Esophagus muscularis mucosa (tissue), 4 donors: ENCODE data around the gene ARHGEF2. TPM values are rescaled to one million over a fixed set of nuclear protein-coding genes. Genes with fewer than 3 reads are reported as not detected.
A peak's percentile ranks its signal among the peaks of the same experiment; 100 is the strongest.

ENCODE experiments used
- DNase-seq: peaks from one replicate; pipeline ENCODE4 v3.0.0-alpha.2; 2017; ENCODE audit errors: extremely low spot score
- H3K27ac ChIP-seq, 4 donors: fragments of 200-600 bp; sonication (generic); replicated peaks in 1 of 4; 1 replicate in 3 of 4; 2 replicates in 1 of 4; pipeline ENCODE4 v1.5.1; 2016 to 2019; ENCODE audit warnings: mild to moderate bottlenecking in 1 of 4
- H3K27me3 ChIP-seq, 4 donors: fragments of 200-600 bp; sonication (generic); one replicate each; pipeline versions ENCODE4 v1.5.1 to v1.6.0; 2016 to 2019
- H3K36me3 ChIP-seq, 4 donors: fragments of 200-600 bp; sonication (generic); one replicate each; pipeline ENCODE4 v1.5.1; 2016 to 2019
- H3K4me1 ChIP-seq, 4 donors: fragments of 200-600 bp; sonication (generic); one replicate each; pipeline ENCODE4 v1.5.1; 2016 to 2019
- H3K4me3 ChIP-seq, 4 donors: fragments of 200-600 bp; sonication (generic); 1 replicate in 2 of 4; 2 replicates in 2 of 4; pipeline ENCODE4 v1.5.1; 2016 to 2019; ENCODE audit warnings: mild to moderate bottlenecking in 4 of 4, moderate library complexity in 1 of 4
- H3K9me3 ChIP-seq, 4 donors: fragments of 200-600 bp; sonication (generic); 1 replicate in 3 of 4; 2 replicates in 1 of 4; pipeline ENCODE4 v1.5.1; 2016 to 2019
- EP300 ChIP-seq: sonication (generic); formaldehyde crosslinking; IDR thresholded peaks from one replicate; pipeline ENCODE4 v1.6.1; 2017; ENCODE audit warnings: antibody characterized with exemption
- POLR2A ChIP-seq: fragments of 450-650 bp; IDR thresholded peaks from one replicate; pipeline ENCODE4 v1.6.1; 2017; ENCODE audit warnings: antibody characterized with exemption, moderate library complexity, mild to moderate bottlenecking, low read depth
- POLR2AphosphoS5 ChIP-seq, 2 donors: sonication (generic); formaldehyde crosslinking; IDR thresholded peaks; one replicate each; pipeline ENCODE4 v1.6.1; 2017; ENCODE audit warnings: antibody characterized with exemption in 2 of 2
- WGBS: methylation state at CpG from one replicate; pipeline ENCODE4 v1.1.5; 2018; 5-methylcytosine and 5-hydroxymethylcytosine counted together
- intact Hi-C: fragments of 100-400 bp; cut with DNase I; formaldehyde crosslinking; loops from one replicate; pipeline ENCODE4 v1.15.1; 2023
- total RNA-seq, 4 donors: library from RNA; depleted of rRNA; stranded (reverse); fragments of >200 nt; gene quantifications; one replicate each; pipeline versions ENCODE4 v1.1.0 to v1.2.1, GENCODE V29; 2016
- TF ChIP-seq, protein P1 (sequence below), 3 experiments: fragments of 200-600 bp in 2 of 3; fragments of 450-650 bp in 1 of 3; sonication (generic) in 2 of 3; IDR thresholded peaks; one replicate each; pipeline ENCODE4 v1.5.1; 2017 to 2019; ENCODE audit warnings: antibody characterized with exemption in 3 of 3, mild to moderate bottlenecking in 2 of 3, moderate library complexity in 1 of 3

The ARHGEF2 gene
- 100 to 1,000 TPM in 2 of 4 donors, 10 to 100 TPM in 2; 54.0 to 130 (median 91.8) TPM for total RNA-seq

DNA sequence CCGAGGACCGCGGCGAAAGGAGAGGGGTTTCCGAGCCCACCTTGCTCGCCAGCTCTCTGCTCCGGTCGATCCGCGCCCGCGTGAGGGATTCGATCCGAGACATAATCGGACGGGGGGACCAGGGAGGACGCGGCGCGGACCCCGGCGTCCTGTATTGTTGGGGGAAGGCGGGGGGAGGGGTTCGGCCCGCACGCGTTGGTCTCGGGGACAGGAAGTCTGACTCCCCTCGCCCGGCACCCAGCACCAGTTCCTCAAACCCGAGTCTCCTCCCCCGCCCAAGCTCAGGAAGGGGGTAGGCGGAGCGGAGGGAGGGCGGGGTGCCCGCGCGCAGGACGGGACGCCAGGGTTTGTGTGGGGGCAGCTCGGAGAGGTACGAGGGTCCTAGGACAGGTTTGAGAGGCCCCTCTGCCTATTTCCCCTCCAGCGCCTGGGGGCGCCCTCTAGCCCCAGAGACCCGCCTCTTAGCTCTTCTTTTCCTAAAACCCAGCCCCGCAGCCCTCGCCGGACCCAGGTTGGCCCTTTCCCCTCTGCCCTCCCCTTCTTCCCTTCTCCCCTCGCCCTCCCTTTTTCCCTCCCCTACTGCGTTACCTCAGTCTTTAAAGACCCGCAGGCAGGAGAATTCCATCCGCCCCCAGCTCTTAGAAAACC lies at the start of gene ARHGEF2:
TSS of gene ARHGEF2 (minus strand) at position 223 of the 648 bp plus-strand sequence. CDS start at position 103, 120 bp downstream.
- intact Hi-C loops = no loop called here
- Histone ChIP-seq H3K9me3 (no peaks in the 10 kb centered on the region), H3K4me3 (peak within 1 kb of the TSS; percentile 84 to 90 (median 87)), H3K27me3 (no peaks in the 10 kb centered on the region), H3K36me3 (peaks cover 0 to 5% (median 0%) of the 10 kb centered on the region in 4 donors), H3K27ac (peak within 1 kb of the TSS; percentile 97), H3K4me1 (peaks cover 75 to 91% (median 89%) of the 10 kb centered on the region in 4 donors)
- peak; percentile 96 for DNase-seq
- peak; percentile 69 to 83 for TF ChIP-seq POLR2AphosphoS5 (IDR thresholded peaks at IDR 0.05)
- TF ChIP-seq, protein P1, sequence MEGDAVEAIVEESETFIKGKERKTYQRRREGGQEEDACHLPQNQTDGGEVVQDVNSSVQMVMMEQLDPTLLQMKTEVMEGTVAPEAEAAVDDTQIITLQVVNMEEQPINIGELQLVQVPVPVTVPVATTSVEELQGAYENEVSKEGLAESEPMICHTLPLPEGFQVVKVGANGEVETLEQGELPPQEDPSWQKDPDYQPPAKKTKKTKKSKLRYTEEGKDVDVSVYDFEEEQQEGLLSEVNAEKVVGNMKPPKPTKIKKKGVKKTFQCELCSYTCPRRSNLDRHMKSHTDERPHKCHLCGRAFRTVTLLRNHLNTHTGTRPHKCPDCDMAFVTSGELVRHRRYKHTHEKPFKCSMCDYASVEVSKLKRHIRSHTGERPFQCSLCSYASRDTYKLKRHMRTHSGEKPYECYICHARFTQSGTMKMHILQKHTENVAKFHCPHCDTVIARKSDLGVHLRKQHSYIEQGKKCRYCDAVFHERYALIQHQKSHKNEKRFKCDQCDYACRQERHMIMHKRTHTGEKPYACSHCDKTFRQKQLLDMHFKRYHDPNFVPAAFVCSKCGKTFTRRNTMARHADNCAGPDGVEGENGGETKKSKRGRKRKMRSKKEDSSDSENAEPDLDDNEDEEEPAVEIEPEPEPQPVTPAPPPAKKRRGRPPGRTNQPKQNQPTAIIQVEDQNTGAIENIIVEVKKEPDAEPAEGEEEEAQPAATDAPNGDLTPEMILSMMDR (IDR thresholded peaks at IDR 0.05) = peak in 1 of 3 experiments; percentile 7
- no peak for TF ChIP-seq EP300
- peak; percentile 19 for TF ChIP-seq POLR2A
- under 1% methylated on average over 17 of the region's 52 CpGs for whole genome bisulfite sequencing

DNA sequence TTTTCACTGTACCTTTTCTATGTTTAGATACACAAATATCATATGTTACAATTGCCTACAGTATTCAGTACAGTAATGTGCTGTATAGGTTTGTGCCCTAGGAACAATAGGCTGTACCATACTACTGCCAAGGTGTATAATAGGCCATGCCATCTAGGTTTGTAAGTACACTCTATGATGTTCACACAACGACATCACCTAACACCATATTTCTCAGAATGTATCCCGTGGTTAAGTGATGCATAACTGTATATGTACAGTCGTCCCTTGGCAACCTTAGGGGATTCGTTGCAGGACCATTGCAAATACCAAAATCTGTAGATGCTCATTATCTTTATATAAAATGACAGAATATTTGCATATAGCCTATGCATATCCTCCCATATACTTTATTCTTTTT lies 48.2 kb upstream of the ARHGEF2 start:
- H3K9me3 ChIP-seq = no peaks in the 10 kb centered on the region
- no peak for TF ChIP-seq POLR2A
- no peak for TF ChIP-seq POLR2AphosphoS5 (IDR thresholded peaks at IDR 0.05)
- TF ChIP-seq, protein P1 (IDR thresholded peaks at IDR 0.05) = no peak
- no peak for TF ChIP-seq EP300
- no peak overlapping the region for H3K27ac ChIP-seq
- intact Hi-C loops = no loop called here
- H3K36me3 ChIP-seq = no peaks in the 10 kb centered on the region
- H3K4me1 ChIP-seq = no peaks in the 10 kb centered on the region
- no peak overlapping the region for H3K4me3 ChIP-seq
- WGBS = 90% methylated on average over 4 of the region's 4 CpGs
- no peaks in the 10 kb centered on the region for H3K27me3 ChIP-seq
- no peak for DNase-seq

- Histone ChIP-seq H3K4me3 (no peak overlapping the region), H3K9me3 (no peaks in the 10 kb centered on the region), H3K36me3 (no peaks in the 10 kb centered on the region), H3K27me3 (no peaks in the 10 kb centered on the region), H3K27ac (no peak overlapping the region), H3K4me1 (peaks cover 0 to 5% (median 4%) of the 10 kb centered on the region in 4 donors)
- intact Hi-C loops = no loop called here
- TF ChIP-seq POLR2A (no peak), EP300 (no peak), POLR2AphosphoS5 (IDR thresholded peaks at IDR 0.05) (no peak)
- TF ChIP-seq, protein P1 (IDR thresholded peaks at IDR 0.05) = peak in 1 of 3 experiments; percentile 23
- WGBS = 25% methylated on average over 9 of the region's 9 CpGs
- no peak for DNase-seq
These were observed 47.5 kb upstream of the ARHGEF2 start for GRCh38 chr1:156025876-156026275.

DNA sequence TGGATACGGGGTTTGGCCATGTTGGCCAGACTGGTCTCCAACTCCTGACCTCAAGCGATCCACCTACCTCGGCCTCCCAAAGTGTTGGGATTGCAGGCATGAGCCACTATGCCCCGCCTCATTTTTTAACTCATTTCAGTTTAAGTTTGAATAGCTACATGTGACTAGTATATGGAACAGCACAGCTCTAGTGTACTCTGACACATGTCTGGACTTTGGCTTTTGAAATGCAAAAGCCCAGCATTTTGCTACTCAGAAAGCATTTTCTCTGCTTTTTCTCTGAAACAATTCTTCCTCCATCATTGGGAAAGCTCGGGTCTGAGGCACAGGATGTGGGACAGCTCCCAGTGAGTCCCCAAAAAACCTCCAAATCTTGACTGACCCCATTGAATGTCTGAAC lies 46.5 kb upstream of the ARHGEF2 start:
- Histone ChIP-seq H3K9me3 (no peaks in the 10 kb centered on the region), H3K4me3 (no peak overlapping the region), H3K36me3 (no peaks in the 10 kb centered on the region), H3K4me1 (peaks cover 6 to 12% (median 9%) of the 10 kb centered on the region in 4 donors), H3K27me3 (no peaks in the 10 kb centered on the region), H3K27ac (no peak overlapping the region)
- DNase-seq = no peak
- TF ChIP-seq POLR2A = no peak
- no peak for TF ChIP-seq EP300
- TF ChIP-seq POLR2AphosphoS5 (IDR thresholded peaks at IDR 0.05) = no peak
- TF ChIP-seq, protein P1 (IDR thresholded peaks at IDR 0.05) = no peak
- WGBS = 89% methylated on average over 5 of the region's 5 CpGs
- intact Hi-C loops = no loop called here

GRCh38 chr1:156021954-156022353 lies 43.6 kb upstream of the ARHGEF2 start:
- DNase-seq = no peak
- intact Hi-C loops = no loop called here
- no peaks in the 10 kb centered on the region for H3K9me3 ChIP-seq
- H3K4me1 ChIP-seq = peaks cover 15 to 21% (median 18%) of the 10 kb centered on the region in 4 donors
- no peaks in the 10 kb centered on the region for H3K27me3 ChIP-seq
- H3K4me3 ChIP-seq = no peak overlapping the region
- WGBS = 88% methylated on average over 2 of the region's 2 CpGs
- no peak overlapping the region for H3K27ac ChIP-seq
- TF ChIP-seq POLR2A (no peak), POLR2AphosphoS5 (IDR thresholded peaks at IDR 0.05) (no peak), EP300 (no peak)
- TF ChIP-seq, protein P1 (IDR thresholded peaks at IDR 0.05) = no peak
- H3K36me3 ChIP-seq = peaks cover 8 to 27% (median 19%) of the 10 kb centered on the region in 4 donors
